GM19463 (cell line): ENCODE data around the gene F2RL2.

Experiments
- ATAC-seq: cut with Tn5 transposase; IDR thresholded peaks from one replicate; pipeline ENCODE4 v1.9.1; 2021; ENCODE audit warnings: mild to moderate bottlenecking, moderate library complexity; ENCODE audit not compliant: unreplicated experiment

Gene F2RL2

DNA sequence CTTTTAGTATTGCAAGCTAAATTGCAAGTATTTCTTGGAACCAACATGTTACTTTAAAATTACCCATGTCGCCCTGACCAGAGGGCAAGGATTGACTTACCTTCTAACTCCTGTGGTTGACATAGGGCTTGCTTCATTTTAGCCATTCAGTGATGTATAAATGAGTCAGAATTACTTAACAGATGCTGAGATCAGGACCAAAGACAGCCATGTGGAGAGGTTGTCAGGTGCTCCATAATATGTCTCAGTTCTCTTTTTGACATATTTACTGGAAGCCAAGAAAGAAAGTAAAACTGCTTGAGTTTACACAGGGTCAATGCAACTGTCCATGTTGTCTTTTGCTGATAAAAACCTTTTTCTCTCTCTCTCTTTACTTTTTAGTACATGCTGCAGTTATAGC, 33.2 kb downstream of the F2RL2 start:
- peak; percentile 97 for ATAC-seq

DNA sequence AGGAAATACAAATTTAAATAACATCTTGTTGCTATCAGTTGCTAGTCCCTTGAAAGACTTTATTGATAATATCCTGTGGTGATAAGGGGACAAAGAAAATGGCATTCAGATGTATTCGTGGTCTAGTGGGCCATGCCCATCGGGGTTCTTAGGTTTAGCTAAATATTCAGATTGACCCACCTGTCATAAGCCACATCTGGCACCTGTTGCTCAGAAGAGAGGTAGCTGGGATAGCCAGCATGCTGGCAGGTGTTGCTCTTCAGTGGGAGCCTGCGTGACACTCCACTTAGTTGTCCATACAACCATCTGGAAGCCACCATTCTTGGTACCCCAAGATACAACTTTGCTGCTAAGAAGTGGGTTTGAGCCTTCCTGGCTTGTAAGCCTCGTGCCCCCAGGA, 36.7 kb downstream of the F2RL2 start:
- ATAC-seq: no peak

DNA sequence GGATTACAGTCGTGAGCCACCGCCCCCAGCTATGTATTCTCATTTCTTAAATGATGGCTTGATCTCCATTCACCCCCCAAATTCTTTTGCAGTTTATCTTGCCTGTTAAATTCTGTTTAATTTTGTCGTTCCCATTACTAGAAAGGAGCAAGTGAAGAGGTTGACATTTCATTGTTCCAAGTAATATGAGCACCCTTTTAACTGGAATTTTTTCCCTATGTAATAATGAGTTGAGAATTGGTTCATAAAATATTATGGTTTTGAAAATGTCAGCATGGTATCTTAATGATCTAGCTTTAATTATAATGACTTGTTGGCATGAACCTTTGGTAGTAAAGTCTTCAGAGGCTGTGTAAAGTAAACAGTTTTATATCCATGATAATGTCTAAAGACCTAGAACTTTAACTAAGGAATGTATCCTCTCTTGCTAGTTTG, 37.4 kb downstream of the F2RL2 start:
- ATAC-seq: no peak

DNA sequence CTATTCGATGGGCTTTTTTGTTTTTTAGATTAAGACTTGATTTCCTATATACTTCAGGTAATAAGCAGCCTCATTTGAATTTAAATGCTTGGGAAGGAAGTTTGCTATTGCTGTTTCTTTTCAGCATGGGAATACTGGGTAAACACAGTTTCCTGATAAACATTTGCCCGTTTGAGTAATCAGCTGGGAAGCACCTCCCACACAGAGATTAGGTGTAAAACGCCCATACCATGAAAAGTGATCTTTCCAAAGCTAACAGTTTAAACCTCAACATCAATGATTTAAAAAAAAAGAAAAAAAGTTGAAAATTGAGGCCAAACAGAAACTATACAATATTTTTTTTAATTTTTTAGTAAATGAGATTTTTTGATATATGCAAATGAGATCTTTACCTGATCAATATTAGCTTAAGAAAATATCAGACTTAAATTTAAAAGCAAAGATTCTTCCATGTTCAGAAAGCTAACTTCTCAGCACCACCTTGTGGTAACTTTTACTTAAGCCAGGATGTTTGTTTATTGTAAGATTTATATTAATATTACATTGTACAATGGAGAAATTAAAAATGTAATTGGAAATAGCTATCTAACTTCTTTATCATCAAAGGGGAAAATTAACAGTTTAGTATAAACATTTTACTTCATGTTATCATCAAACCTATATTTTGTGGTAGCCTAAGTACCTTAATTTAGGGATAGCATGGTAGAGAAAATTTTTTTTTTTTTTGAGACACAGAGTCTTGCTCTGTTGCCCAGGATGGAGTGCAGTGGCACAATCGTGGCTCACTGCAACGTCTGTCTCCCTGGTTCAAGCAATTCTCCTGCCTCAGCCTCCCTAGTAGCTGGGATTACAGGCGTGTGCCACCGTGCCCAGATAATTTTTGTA, 39.8 kb downstream of the F2RL2 start:
- ATAC-seq: no peak

DNA sequence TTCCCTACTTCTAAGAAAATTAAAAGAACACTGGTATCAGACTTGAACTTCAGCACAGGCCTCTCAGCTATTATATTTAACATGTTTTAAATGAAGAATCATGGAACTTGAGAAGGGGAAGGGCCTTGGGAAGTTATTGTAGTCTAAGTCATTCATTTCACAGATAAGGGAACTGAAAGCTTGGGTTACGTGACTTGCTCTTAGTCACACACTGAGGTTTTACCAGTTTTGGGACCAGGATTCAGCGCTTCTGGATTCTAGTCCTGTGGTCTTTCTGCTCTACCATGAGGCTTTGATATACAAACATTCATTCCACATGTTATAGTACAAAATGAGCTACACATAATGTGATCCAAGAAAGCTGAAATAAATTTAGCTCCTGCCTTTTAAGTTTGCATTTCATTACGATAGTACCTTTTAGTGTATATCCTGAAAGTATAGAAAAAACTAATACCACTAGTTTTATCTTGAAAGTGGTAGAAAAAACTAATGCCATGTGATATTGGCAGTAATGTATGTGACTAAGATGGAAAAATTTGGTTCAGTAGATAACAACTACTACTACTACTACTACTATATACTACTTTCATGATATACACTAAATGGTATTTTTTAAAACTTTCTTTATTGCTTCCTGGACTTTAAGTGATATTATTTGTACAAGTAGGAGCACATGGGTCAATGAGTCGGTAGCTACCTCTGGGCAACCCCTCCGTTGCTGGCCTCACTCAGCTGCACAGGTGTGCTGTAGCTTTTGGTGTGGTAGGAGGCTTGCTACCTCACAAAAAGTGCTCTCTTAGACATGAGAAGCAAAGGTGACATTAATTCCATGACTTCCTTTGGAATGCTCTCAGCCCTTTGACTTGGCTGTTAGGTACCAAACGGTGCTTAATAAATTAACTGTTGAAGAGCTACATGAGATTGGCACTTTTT, 40.7 kb downstream of the F2RL2 start:
- ATAC-seq: peak; percentile 97

DNA sequence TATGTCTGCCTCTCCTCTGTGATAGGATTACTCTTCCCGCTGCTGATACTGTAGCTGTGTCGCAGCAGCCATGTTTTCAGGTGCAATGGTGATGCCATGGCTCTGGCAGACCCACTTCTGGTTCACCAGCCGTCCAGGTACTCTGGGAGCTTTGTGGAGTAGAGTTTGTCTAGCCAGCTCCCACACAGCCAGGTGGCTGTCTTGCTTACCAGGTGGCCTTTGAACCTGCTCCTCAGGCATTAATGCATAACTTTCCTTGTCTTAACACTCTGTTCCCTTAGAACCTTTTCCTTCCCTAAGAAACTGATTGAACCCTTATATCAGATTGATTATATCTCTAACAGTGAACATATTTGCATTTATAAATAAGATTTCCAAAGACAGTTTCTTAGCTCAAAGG, 42.2 kb downstream of the F2RL2 start:
- ATAC-seq: no peak

DNA sequence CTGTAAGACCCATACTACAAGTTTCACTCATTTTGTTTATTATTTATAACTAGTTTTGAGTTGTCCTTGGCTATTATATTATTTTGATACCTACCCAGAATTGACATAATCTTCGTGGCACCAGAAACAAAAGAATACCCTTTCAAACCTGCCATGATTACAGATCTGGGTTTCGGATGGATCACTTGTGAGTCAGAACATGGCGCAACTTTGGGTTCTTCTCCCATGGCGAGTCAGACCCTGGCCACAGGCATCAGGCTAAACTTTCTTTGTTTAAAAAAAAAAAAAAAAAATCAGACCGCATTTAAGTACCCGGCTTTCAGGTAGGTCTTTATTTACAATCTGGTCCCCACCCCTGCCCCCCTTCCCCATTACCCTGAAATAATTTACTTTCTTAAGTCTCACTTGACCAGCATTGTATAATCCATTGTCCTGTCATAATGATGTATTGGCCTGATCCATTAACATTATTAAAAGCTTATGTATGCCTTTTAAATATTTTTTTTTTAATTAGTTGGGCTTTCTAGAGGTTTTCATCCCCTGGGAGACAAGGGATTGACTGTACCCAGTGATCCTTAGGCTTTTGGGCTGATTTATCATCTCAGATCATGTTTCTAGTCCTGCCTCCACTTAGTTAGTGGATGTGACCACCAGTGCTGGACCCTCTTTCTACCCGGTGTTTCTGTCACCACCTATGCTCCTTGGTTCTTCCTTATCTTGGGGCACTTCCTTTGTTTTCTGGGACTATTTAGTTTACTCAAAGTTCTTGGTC, 43.9 kb downstream of the F2RL2 start:
- ATAC-seq: no peak

DNA sequence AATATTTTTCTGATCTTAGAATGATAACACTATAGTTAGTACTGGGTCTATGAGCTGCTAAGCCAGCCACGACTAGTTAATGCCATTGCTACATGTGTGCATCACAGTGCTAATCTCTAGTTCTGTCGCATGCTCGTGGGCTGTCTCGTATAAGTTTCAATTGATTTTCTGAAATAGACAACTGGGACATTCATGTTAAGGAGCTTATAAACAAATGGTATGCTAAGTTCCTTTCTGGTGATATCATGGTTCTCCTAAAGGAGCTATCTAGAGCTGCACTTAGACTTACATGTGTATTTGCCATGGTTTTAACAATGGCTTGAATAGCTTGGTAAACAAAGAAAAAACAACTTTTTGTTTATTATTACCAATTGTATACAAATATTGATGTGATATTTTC, 46.2 kb downstream of the F2RL2 start:
- ATAC-seq: no peak

DNA sequence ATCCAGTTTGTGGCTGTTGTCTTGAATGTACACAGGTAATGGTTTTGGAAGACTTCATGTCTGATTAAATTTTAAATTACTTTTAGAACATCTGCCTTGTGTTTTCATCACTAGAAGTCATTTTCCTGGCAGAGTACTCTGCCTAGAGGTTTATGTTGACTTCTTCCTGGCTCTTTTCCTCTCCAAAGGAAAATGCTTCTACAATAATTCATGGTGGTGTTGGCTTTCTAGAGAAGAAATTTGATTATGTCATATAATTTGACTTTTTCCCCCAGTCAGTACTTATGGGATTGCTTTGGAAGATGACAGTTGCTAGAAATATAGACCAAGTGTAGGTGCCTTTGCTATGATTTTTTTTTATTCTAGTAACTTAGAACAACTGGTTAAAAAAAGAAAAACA, 46.8 kb downstream of the F2RL2 start:
- ATAC-seq: no peak

DNA sequence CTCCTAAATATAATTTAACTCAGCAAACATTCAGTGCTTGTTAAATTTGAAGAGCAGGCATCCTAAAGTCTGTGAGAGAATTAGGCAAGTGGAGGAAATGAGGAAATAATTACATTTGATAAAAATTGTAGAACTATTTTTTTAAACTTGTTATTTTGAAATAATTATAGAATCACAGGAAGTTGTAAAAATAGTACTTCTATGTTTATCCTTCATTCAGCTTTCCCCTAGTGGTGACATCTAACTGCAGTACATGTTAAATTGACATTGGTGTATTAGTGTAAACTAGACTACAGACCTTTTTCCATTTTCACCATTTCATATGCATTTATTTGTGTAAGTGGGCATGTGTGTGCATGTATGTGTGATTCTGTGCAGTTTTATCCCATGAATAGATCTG, 51.6 kb downstream of the F2RL2 start:
- no peak for ATAC-seq

DNA sequence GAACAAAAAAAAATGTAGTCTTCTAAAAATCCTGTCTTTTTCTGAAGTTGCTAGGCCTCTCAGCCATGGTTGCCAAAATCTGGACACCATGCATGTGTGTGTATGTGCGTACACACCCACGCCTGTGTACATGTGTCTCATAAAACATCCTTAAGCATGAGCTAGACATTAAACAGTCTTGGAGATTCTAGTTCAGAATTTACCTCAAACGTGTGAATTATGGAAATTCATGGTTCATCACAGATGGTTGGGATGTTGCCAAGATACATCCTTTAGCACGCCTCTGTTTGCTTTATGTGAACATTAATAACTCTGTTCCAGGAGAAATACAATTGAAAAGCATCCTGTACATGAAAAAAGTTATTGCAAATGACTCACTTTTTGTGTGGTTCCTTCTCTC, 53.0 kb downstream of the F2RL2 start:
- no peak for ATAC-seq
